ENCODE measurements around the gene STT3B. TPM values are rescaled to one million over a fixed set of nuclear protein-coding genes. Genes with fewer than 3 reads are reported as not detected.

The STT3B gene
- total and polyA plus RNA-seq, 2 of the 4 experiments (the other 2 are of a cell fraction) = 45.5 to 86.4 TPM

DNA sequence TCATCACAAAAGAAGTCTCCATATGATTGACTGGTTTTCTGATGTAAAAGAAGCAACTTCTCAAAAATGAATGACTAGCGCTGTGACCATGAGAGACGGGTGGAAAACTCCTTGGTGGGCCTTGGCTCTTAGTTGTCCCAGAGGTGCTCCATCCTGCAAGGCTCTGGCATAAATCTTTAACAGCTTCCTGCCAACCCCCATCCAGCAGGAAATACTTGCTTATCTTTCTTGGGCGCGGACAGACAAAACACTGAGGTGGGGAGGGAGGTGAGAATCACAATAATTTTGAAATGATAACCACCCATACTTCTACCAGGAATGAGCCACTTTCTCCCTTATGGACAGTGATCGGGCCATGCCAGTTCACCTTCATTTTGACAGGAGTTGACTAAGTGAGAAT is 128.6 kb downstream of the STT3B start:
- no peak overlapping the region for H3K56ac ChIP-seq (ENCODE audit: extremely low read depth, insufficient read depth, low read length)
- ATAC-seq (ENCODE audit: low read depth) (no peak), DNase-seq (no peak)
- no peak overlapping the region for H3K4ac ChIP-seq (ENCODE audit: low read depth, low read length)
- H4K8ac ChIP-seq (ENCODE audit: low read depth in 2 of 2, low read length in 2 of 2) = no peak overlapping the region
- dilution Hi-C loops (cut with HindIII; ENCODE audit: low sequenced_read_pairs, unreplicated experiment) = no loop called here
- no peak overlapping the region for H2BK20ac ChIP-seq (ENCODE audit: low read depth, low read length)
- no peaks in the 10 kb centered on the region for H3K79me1 ChIP-seq (ENCODE audit: low read depth in 1 of 2, low read length in 2 of 2)
- H2AFZ ChIP-seq (replicated peaks; ENCODE audit: low read length, poor library complexity) = no peak overlapping the region
- BruUV-seq (replicated peaks) = no TSS peak
- peaks cover 2% of the 10 kb centered on the region; the same call in 1 of the 2 replicates for H3K36me3 ChIP-seq (ENCODE audit: control insufficient read depth, insufficient read depth, low read length)
- H4K20me1 ChIP-seq (ENCODE audit: insufficient read depth, low read length) = no peaks in the 10 kb centered on the region
- no peak overlapping the region for H2BK120ac ChIP-seq (ENCODE audit: low read depth, low read length)
- no peak overlapping the region for H2AK5ac ChIP-seq (ENCODE audit: low read depth, low read length)
- no peak overlapping the region for H3K14ac ChIP-seq (replicated peaks; ENCODE audit: low read depth, low read length)
- H3K4me3 ChIP-seq (ENCODE audit: insufficient read depth, low read depth, low read length) = no peak overlapping the region
- in situ Hi-C loops (cut with MboI; ENCODE audit: low sequenced_read_pairs) = no loop called here
- TF ChIP-seq SMC3 (IDR thresholded peaks at IDR 0.05; ENCODE audit: low read depth, low read length) = no peak
- TF ChIP-seq, protein P1, sequence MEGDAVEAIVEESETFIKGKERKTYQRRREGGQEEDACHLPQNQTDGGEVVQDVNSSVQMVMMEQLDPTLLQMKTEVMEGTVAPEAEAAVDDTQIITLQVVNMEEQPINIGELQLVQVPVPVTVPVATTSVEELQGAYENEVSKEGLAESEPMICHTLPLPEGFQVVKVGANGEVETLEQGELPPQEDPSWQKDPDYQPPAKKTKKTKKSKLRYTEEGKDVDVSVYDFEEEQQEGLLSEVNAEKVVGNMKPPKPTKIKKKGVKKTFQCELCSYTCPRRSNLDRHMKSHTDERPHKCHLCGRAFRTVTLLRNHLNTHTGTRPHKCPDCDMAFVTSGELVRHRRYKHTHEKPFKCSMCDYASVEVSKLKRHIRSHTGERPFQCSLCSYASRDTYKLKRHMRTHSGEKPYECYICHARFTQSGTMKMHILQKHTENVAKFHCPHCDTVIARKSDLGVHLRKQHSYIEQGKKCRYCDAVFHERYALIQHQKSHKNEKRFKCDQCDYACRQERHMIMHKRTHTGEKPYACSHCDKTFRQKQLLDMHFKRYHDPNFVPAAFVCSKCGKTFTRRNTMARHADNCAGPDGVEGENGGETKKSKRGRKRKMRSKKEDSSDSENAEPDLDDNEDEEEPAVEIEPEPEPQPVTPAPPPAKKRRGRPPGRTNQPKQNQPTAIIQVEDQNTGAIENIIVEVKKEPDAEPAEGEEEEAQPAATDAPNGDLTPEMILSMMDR (conservative IDR thresholded peaks at IDR 0.05; ENCODE audit: low read depth, low read length) = no peak
- no peaks in the 10 kb centered on the region for H3K27me3 ChIP-seq (ENCODE audit: control insufficient read depth, insufficient read depth, low read length)
- H3K27ac ChIP-seq (ENCODE audit: insufficient read depth, low read length) = no peak overlapping the region
- no peak overlapping the region for H3K18ac ChIP-seq (ENCODE audit: low read depth, low read length)
- intact Hi-C loops (cut with micrococcal nuclease) = no loop called here
- H2BK15ac ChIP-seq (ENCODE audit: low read depth, low read length) = no peak overlapping the region
- no peak overlapping the region for H3K9ac ChIP-seq (ENCODE audit: low read depth, low read length)
- H2AK9ac ChIP-seq (replicated peaks; ENCODE audit: low read depth, low read length, poor library complexity) = no peak overlapping the region
- H3K9me3 ChIP-seq (ENCODE audit: control insufficient read depth, insufficient read depth, low read length) = no peaks in the 10 kb centered on the region
- H3K9me1 ChIP-seq (ENCODE audit: insufficient read depth, low read length) = peaks cover 5% of the 10 kb centered on the region
- H3K4me1 ChIP-seq (ENCODE audit: control insufficient read depth, insufficient read depth, low read length) = no peaks in the 10 kb centered on the region
- H4K5ac ChIP-seq (ENCODE audit: low read depth, low read length) = no peak overlapping the region
- H4K91ac ChIP-seq (ENCODE audit: insufficient read depth, low read depth, low read length) = no peak overlapping the region
- no peak overlapping the region for H3K23ac ChIP-seq (ENCODE audit: low read depth, low read length)
- H3K4me2 ChIP-seq (ENCODE audit: low read depth, low read length) = no peak overlapping the region
- no peak overlapping the region for H2BK5ac ChIP-seq (ENCODE audit: low read depth, low read length, poor library complexity, severe bottlenecking)
- WGBS, 2 experiments (ENCODE audit: extremely low coverage in 2 of 2, insufficient read length in 1 of 2) = no CpG with 5 or more reads among the region's 5 CpGs
- ChIA-PET POLR2A (ENCODE audit: unreplicated experiment) (no interaction called here), CTCF (no interaction called here)
